ENCODE data around the gene KCNE4. TPM values are rescaled to one million over a fixed set of nuclear protein-coding genes. Genes with fewer than 3 reads are reported as not detected.
A peak's percentile ranks its signal among the peaks of the same experiment; 100 is the strongest.
"Not testable (repeated sequence)": the region's sequence is repeated elsewhere in the genome, so short reads cannot be mapped to it uniquely, and the experiment has no call there.

KCNE4 gene
- total RNA-seq, 1 donor from 2014 or later, result 23.2 TPM

GRCh38 chr2:223075301-223076270 lies 23.6 kb downstream of the KCNE4 start:
- Mint-ChIP-seq H3K9me3 (ENCODE audit: low read depth) (peaks cover 22% of the 10 kb centered on the region), H3K36me3 (ENCODE audit: low read depth) (peaks cover 9% of the 10 kb centered on the region), H3K27ac (ENCODE audit: unreplicated experiment) (no peak overlapping the region), H3K4me1 (ENCODE audit: low read depth) (peaks cover 42% of the 10 kb centered on the region), H3K27me3 (ENCODE audit: low read depth) (no peaks in the 10 kb centered on the region), H3K4me3 (ENCODE audit: unreplicated experiment) (no peak overlapping the region)
- TF ChIP-seq CTCF (IDR thresholded peaks at IDR 0.05), result no peak
- no peak for DNase-seq (ENCODE audit: low spot score)

- Mint-ChIP-seq H3K27me3 (ENCODE audit: low read depth) (no peaks in the 10 kb centered on the region), H3K4me3 (ENCODE audit: unreplicated experiment) (peak overlapping the region; percentile 21), H3K4me1 (ENCODE audit: low read depth) (peaks cover 46% of the 10 kb centered on the region), H3K9me3 (ENCODE audit: low read depth) (peaks cover 29% of the 10 kb centered on the region), H3K36me3 (ENCODE audit: low read depth) (peaks cover 9% of the 10 kb centered on the region), H3K27ac (ENCODE audit: unreplicated experiment) (peak overlapping the region; percentile 85)
- peak; percentile 19 for TF ChIP-seq CTCF (IDR thresholded peaks at IDR 0.05)
- no peak for DNase-seq (ENCODE audit: low spot score)
Observed at GRCh38 chr2:223076573-223076972, 24.6 kb downstream of the KCNE4 start.

DNA sequence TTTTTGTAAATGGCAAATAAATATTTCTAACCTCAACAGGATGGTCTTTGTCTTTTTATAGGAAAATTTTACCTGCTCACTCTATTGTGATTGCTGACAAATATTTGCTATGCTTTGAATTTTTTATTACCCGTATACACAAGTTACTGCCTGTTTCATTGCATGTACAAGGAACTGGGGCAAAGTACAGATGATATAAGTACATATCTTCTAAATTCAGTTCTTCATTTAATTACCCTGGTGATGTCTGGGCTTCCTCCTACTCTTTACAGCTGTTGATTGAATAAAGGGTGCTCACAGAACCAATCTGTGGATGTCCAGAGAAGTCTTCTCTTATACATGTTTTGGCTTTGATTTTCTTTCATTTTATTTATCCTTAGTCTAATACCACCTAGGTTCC lies 26.5 kb downstream of the KCNE4 start:
- H3K9me3 Mint-ChIP-seq (ENCODE audit: low read depth), result peaks cover 29% of the 10 kb centered on the region
- no peak overlapping the region for H3K27ac Mint-ChIP-seq (ENCODE audit: unreplicated experiment)
- no peaks in the 10 kb centered on the region for H3K27me3 Mint-ChIP-seq (ENCODE audit: low read depth)
- DNase-seq (ENCODE audit: low spot score), result no peak
- no peak overlapping the region for H3K4me3 Mint-ChIP-seq (ENCODE audit: unreplicated experiment)
- H3K36me3 Mint-ChIP-seq (ENCODE audit: low read depth), result peaks cover 9% of the 10 kb centered on the region
- peaks cover 30% of the 10 kb centered on the region for H3K4me1 Mint-ChIP-seq (ENCODE audit: low read depth)
- no peak for TF ChIP-seq CTCF (IDR thresholded peaks at IDR 0.05)

GRCh38 chr2:223079378-223079777 lies 27.4 kb downstream of the KCNE4 start:
- peaks cover 30% of the 10 kb centered on the region for H3K4me1 Mint-ChIP-seq (ENCODE audit: low read depth)
- H3K27ac Mint-ChIP-seq (ENCODE audit: unreplicated experiment), result no peak overlapping the region
- no peak overlapping the region for H3K4me3 Mint-ChIP-seq (ENCODE audit: unreplicated experiment)
- H3K27me3 Mint-ChIP-seq (ENCODE audit: low read depth), result no peaks in the 10 kb centered on the region
- no peak for DNase-seq (ENCODE audit: low spot score)
- no peak for TF ChIP-seq CTCF (IDR thresholded peaks at IDR 0.05)
- H3K36me3 Mint-ChIP-seq (ENCODE audit: low read depth), result peaks cover 9% of the 10 kb centered on the region
- peaks cover 29% of the 10 kb centered on the region for H3K9me3 Mint-ChIP-seq (ENCODE audit: low read depth)

- DNase-seq (ENCODE audit: low spot score), result no peak
- no peak overlapping the region for H3K4me3 Mint-ChIP-seq (ENCODE audit: unreplicated experiment)
- peaks cover 29% of the 10 kb centered on the region for H3K9me3 Mint-ChIP-seq (ENCODE audit: low read depth)
- H3K27me3 Mint-ChIP-seq (ENCODE audit: low read depth), result no peaks in the 10 kb centered on the region
- TF ChIP-seq CTCF (IDR thresholded peaks at IDR 0.05), result no peak
- no peak overlapping the region for H3K27ac Mint-ChIP-seq (ENCODE audit: unreplicated experiment)
- H3K4me1 Mint-ChIP-seq (ENCODE audit: low read depth), result peaks cover 33% of the 10 kb centered on the region
- H3K36me3 Mint-ChIP-seq (ENCODE audit: low read depth), result peaks cover 9% of the 10 kb centered on the region
Observed at GRCh38 chr2:223079925-223080324, 27.9 kb downstream of the KCNE4 start.

- Mint-ChIP-seq H3K9me3 (ENCODE audit: low read depth) (peaks cover 23% of the 10 kb centered on the region), H3K4me1 (ENCODE audit: low read depth) (peaks cover 30% of the 10 kb centered on the region)
- not testable (repeated sequence) for H3K27ac Mint-ChIP-seq (ENCODE audit: unreplicated experiment); DNase-seq (ENCODE audit: low spot score); H3K4me3 Mint-ChIP-seq (ENCODE audit: unreplicated experiment); H3K27me3 Mint-ChIP-seq (ENCODE audit: low read depth); H3K36me3 Mint-ChIP-seq (ENCODE audit: low read depth)
Observed at GRCh38 chr2:223080790-223081360, 28.9 kb downstream of the KCNE4 start.
